ENCODE measurements around the gene PDE1A. TPM values are rescaled to one million over a fixed set of nuclear protein-coding genes. Genes with fewer than 3 reads are reported as not detected.

Gene PDE1A
- total RNA-seq, 4 donors from 2014 or later, result 2.3 to 8.1 (median 2.9) TPM

DNA sequence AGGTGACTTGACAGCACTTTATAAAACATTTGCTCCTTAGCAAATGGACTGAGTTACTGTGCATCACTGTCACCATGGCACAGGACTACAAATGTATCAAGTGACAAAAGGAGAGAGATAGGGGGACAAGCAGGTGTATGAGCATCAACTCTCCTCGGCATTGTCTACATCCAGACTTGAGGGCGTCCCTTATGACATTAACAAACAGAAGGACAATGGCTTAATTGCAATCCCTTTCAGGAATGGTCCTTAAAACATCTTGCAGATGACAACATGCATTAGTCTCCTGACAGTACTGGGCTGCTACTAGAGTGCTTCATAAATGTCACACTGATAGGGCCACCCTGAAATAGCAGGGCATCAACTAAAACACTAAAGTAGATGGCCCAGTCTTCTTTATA is 198.8 kb downstream of the PDE1A start:
- no peaks in the 10 kb centered on the region for H3K36me3 ChIP-seq
- H3K4me3 ChIP-seq, result no peak overlapping the region
- no peaks in the 10 kb centered on the region for H3K4me1 ChIP-seq
- H3K9me3 ChIP-seq, result no peaks in the 10 kb centered on the region
- no peak for TF ChIP-seq POLR2A (IDR thresholded peaks at IDR 0.05)
- TF ChIP-seq, protein P1, sequence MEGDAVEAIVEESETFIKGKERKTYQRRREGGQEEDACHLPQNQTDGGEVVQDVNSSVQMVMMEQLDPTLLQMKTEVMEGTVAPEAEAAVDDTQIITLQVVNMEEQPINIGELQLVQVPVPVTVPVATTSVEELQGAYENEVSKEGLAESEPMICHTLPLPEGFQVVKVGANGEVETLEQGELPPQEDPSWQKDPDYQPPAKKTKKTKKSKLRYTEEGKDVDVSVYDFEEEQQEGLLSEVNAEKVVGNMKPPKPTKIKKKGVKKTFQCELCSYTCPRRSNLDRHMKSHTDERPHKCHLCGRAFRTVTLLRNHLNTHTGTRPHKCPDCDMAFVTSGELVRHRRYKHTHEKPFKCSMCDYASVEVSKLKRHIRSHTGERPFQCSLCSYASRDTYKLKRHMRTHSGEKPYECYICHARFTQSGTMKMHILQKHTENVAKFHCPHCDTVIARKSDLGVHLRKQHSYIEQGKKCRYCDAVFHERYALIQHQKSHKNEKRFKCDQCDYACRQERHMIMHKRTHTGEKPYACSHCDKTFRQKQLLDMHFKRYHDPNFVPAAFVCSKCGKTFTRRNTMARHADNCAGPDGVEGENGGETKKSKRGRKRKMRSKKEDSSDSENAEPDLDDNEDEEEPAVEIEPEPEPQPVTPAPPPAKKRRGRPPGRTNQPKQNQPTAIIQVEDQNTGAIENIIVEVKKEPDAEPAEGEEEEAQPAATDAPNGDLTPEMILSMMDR (IDR thresholded peaks at IDR 0.05), result no peak
- no peak for TF ChIP-seq EP300 (IDR thresholded peaks at IDR 0.05)
- no peak for TF ChIP-seq POLR2AphosphoS5 (IDR thresholded peaks at IDR 0.05)
- DNase-seq (ENCODE audit: low spot score in 2 of 2), result no peak
- no peaks in the 10 kb centered on the region for H3K27me3 ChIP-seq
- H3K27ac ChIP-seq, result no peak overlapping the region
- WGBS, result 32% methylated on average over 2 of the region's 2 CpGs

DNA sequence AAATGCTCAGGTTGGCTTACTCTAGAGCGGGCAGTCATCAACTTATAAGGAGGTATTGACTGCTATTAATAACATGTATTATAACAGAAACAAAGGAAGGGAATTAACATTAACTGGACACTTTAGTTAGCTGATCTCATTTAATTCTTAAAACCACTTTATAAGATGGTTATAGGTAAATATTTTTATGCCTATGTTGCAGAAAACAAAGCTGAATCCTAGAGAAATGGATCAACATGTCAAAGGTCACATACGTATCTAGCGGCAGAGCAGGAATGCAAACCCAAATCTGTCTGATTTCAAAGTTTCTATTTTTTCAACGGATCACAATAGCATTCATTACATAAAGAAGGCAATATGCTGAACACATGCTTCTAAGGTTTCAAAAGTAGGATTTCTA is 200.0 kb downstream of the PDE1A start:
- TF ChIP-seq, protein P1 (IDR thresholded peaks at IDR 0.05), result no peak
- TF ChIP-seq EP300 (IDR thresholded peaks at IDR 0.05) (no peak), POLR2A (IDR thresholded peaks at IDR 0.05) (no peak), POLR2AphosphoS5 (IDR thresholded peaks at IDR 0.05) (no peak)
- DNase-seq (ENCODE audit: low spot score in 2 of 2), result no peak
- Histone ChIP-seq H3K36me3 (no peaks in the 10 kb centered on the region), H3K27ac (no peak overlapping the region), H3K27me3 (no peaks in the 10 kb centered on the region), H3K9me3 (no peaks in the 10 kb centered on the region), H3K4me3 (no peak overlapping the region), H3K4me1 (no peaks in the 10 kb centered on the region)
- WGBS, result 83% methylated on average over 4 of the region's 4 CpGs

DNA sequence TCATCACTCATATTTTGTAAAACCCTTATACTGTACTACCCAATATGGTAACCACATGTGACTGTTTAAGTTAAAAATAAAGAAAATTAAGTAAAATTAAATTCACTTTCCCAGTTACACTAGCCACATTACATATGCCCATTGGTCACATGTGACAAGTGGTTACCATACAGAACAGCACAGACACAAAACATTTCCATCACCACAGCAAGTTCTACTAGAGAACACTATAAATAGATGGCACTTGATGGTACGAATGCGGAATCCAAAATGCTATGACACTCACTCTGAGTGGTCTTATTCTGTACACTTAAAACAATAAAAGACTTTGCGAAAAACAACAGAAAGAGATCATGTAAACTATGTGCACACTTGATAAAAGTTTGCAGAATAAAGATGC is 202.2 kb downstream of the PDE1A start:
- WGBS, result 90% methylated on average over 3 of the region's 3 CpGs
- Histone ChIP-seq H3K9me3 (no peaks in the 10 kb centered on the region), H3K4me1 (no peaks in the 10 kb centered on the region), H3K4me3 (no peak overlapping the region), H3K27me3 (no peaks in the 10 kb centered on the region), H3K27ac (no peak overlapping the region), H3K36me3 (no peaks in the 10 kb centered on the region)
- DNase-seq (ENCODE audit: low spot score in 2 of 2), result no peak
- TF ChIP-seq, protein P1 (IDR thresholded peaks at IDR 0.05), result no peak
- no peak for TF ChIP-seq EP300 (IDR thresholded peaks at IDR 0.05)
- TF ChIP-seq POLR2AphosphoS5 (IDR thresholded peaks at IDR 0.05), result no peak
- TF ChIP-seq POLR2A (IDR thresholded peaks at IDR 0.05), result no peak

- no peaks in the 10 kb centered on the region for H3K36me3 ChIP-seq
- no peak overlapping the region for H3K4me3 ChIP-seq
- no peaks in the 10 kb centered on the region for H3K4me1 ChIP-seq
- WGBS, result 62% methylated on average over 3 of the region's 3 CpGs
- no peaks in the 10 kb centered on the region for H3K9me3 ChIP-seq
- DNase-seq (ENCODE audit: low spot score in 2 of 2), result no peak
- no peak for TF ChIP-seq EP300 (IDR thresholded peaks at IDR 0.05)
- TF ChIP-seq, protein P1 (IDR thresholded peaks at IDR 0.05), result no peak
- no peak for TF ChIP-seq POLR2AphosphoS5 (IDR thresholded peaks at IDR 0.05)
- TF ChIP-seq POLR2A (IDR thresholded peaks at IDR 0.05), result no peak
- H3K27me3 ChIP-seq, result no peaks in the 10 kb centered on the region
- H3K27ac ChIP-seq, result no peak overlapping the region
Observed at GRCh38 chr2:182220998-182221397, 205.8 kb downstream of the PDE1A start.

DNA sequence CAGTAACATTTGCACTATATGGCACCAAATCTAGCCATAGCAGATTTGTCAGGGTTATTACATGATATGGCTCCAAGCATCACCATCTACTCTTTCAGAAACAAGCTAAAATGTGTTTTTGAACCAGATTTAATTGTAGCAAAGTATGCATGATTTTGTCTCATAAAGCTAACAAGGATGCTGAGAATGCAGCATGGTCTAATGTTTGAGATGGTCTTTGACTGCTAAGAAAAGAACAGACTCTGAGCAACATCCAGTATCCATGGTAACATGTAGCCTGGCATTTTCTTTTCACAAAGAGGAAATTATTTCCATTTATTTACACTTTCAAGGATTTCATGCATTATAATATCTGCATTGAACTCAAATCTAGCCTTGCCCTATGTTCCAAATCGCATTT is 206.5 kb downstream of the PDE1A start:
- H3K4me3 ChIP-seq, result no peak overlapping the region
- TF ChIP-seq, protein P1 (IDR thresholded peaks at IDR 0.05), result no peak
- no peak for TF ChIP-seq POLR2AphosphoS5 (IDR thresholded peaks at IDR 0.05)
- no peak for TF ChIP-seq POLR2A (IDR thresholded peaks at IDR 0.05)
- TF ChIP-seq EP300 (IDR thresholded peaks at IDR 0.05), result no peak
- H3K4me1 ChIP-seq, result no peaks in the 10 kb centered on the region
- no peak overlapping the region for H3K27ac ChIP-seq
- 93% methylated on average over 1 of the region's 1 CpG for WGBS
- H3K27me3 ChIP-seq, result no peaks in the 10 kb centered on the region
- H3K36me3 ChIP-seq, result no peaks in the 10 kb centered on the region
- DNase-seq (ENCODE audit: low spot score in 2 of 2), result no peak
- no peaks in the 10 kb centered on the region for H3K9me3 ChIP-seq

Data from suprapubic skin (tissue), 4 donors.